Epithelial cell of esophagus (primary cell): ENCODE measurements around the gene NODAL.

Experiments used
- DNase-seq: peaks from one replicate; pipeline ENCODE4 v3.0.0; 2010; ENCODE audit warnings: low read depth
- H3K4me3 ChIP-seq: 2 replicates; pipeline ENCODE4 v1.5.1; 2011; ENCODE audit warnings: mild to moderate bottlenecking, low read length, control low read depth
- TF ChIP-seq, protein P1 (sequence below): IDR thresholded peaks from 2 replicates; pipeline ENCODE4 v1.5.1; 2011; ENCODE audit warnings: low read depth, mild to moderate bottlenecking, low read length, control low read depth, inconsistent platforms; ENCODE audit not compliant: insufficient read depth; ENCODE audit errors: missing control alignments

NODAL gene

DNA sequence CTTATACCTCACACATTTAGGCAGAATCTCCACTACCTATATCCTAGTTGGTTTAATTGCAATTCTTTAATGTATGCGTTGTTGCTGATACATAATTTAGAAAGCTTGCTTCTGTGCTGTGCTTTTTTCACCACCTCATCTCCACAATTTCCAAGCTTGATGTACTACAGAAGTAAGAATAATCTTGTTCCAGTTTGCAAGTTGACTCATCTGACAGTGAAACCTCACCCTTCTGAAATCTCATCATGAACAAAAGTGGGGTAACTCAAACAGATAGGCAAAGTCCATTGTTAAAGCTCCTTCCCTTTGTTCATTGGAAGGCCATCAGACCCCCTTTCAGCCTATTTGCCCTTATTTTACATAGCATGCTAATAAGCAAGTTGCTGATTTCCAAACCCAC is 23.9 kb downstream of the NODAL start:
- TF ChIP-seq, protein P1, sequence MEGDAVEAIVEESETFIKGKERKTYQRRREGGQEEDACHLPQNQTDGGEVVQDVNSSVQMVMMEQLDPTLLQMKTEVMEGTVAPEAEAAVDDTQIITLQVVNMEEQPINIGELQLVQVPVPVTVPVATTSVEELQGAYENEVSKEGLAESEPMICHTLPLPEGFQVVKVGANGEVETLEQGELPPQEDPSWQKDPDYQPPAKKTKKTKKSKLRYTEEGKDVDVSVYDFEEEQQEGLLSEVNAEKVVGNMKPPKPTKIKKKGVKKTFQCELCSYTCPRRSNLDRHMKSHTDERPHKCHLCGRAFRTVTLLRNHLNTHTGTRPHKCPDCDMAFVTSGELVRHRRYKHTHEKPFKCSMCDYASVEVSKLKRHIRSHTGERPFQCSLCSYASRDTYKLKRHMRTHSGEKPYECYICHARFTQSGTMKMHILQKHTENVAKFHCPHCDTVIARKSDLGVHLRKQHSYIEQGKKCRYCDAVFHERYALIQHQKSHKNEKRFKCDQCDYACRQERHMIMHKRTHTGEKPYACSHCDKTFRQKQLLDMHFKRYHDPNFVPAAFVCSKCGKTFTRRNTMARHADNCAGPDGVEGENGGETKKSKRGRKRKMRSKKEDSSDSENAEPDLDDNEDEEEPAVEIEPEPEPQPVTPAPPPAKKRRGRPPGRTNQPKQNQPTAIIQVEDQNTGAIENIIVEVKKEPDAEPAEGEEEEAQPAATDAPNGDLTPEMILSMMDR = no peak
- peak; percentile 30 for DNase-seq
- no peak overlapping the region for H3K4me3 ChIP-seq

DNA sequence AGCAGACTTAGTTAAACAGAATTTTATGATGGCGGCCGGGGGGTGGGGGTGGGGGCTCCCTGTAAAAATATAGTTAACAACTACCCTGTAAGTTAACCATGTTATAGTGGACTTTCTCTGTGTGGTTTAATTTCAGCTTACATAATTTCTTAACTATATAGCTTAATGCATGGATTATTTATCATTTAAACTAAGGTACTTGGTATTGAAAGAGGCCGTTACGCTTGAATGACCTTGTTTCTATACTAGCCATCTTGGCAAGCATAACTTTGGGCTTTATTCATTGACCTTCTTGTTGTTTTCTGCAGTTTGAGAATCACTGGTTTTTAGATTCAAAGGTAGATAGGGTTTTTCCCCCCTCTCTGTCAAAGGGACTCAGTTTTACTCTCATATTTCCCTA is 29.1 kb downstream of the NODAL start:
- no peak overlapping the region for H3K4me3 ChIP-seq
- no peak for DNase-seq

DNA sequence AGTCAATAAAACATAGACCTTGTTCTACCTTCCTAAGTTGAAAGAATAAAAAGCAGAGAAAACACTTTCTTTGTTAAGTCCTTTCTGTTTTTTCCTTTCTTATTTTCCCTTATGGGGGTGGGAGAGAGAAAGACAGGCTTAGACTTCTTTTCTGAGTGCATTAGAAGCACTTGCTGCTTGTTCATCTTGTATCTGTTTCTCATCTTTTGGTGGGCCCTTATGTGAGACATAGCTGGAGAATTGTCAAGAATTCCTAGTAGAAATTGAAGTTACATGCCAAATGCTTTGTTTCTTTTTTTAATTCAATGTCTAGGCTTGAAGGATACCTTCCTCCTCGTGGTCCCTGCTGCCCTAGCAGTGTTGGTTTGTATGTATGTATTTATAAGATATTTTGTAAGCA is 30.9 kb downstream of the NODAL start:
- H3K4me3 ChIP-seq = no peak overlapping the region
- TF ChIP-seq, protein P1 = no peak
- no peak for DNase-seq

More for the DNA sequence above, 29.1 kb downstream of the NODAL start:
- TF ChIP-seq, protein P1 = no peak

DNA sequence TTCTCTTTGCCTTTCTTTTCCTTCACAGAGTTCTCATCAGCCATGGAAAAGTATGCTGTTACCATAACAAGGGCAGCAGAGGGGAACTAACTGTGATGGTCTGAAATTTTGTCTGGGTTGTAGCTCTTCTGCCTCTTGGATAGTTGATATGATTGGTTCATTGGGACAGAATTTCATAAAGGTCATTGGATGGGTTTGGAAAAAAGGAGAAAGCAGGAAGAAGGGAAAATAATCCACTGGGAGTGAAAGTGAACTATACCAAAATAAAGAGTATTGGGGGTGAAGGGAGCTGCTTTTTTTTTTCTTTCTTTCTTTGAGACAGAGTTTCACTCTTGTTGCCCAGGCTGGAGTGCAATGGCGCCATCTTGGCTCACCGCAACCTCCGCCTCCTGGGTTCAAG is 31.7 kb downstream of the NODAL start:
- DNase-seq = no peak
- TF ChIP-seq, protein P1 = no peak
- no peak overlapping the region for H3K4me3 ChIP-seq

DNA sequence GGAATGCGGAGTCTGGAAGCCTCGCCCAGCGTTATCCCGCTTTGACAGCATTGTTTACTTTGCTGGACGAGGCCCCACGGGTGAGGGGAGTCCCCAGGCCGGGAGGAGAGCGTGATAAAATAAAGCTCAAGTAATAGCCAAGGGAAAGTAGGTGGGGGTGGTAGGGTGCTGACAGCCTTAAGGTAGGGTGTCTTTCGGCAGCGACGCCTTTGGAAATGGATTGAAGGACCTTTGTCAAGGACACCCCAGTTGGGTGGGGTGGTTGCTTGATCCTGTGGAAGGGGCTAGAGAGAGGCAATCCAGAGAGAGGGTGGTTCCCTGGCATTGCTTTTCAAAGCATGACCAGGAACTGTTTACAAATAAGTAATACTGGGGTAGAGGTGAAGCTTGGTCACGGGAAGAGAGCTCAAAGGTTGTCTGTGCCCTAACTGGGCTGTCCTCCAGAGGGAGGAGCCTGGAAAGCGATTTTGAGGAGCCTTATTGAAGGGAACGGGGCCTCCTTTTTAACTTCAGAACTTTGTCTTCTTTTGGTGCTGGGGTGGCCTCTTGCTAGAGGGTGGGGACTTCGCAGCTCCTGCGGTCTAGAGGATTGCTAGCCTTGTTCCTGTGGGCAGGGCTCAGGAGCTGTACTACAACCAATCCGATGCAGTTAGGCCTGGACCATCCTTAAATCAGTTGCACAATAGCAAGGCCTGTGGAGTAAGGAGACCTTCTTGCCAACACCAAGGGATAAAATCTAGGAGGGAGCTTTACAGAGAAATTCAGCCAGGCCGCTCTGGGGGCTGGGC is 36.2 kb downstream of the NODAL start:
- H3K4me3 ChIP-seq = peak overlapping the region; percentile 85
- DNase-seq = peak; percentile 92
- TF ChIP-seq, protein P1 = no peak

DNA sequence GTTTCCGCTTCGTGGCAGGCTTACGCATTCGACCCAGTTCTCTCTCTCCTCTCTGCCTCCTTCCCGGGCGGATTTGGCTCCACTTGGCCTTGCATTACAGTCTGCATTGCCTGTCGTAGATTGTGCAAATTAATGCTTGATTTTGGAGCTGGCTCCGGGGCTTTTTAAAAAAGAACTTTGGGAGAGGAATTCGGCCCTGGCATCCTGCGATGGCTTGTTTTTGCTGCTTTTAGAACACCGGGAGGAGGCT is 36.8 kb downstream of the NODAL start:
- TF ChIP-seq, protein P1 = no peak
- DNase-seq = no peak
- H3K4me3 ChIP-seq = peak overlapping the region; percentile 85
